ENCODE results near the gene MOB1B. TPM values are rescaled to one million over a fixed set of nuclear protein-coding genes. Genes with fewer than 3 reads are reported as not detected.
A peak's percentile ranks its signal among the peaks of the same experiment; 100 is the strongest.

MOB1B gene
- total RNA-seq, 1 donor from 2014 or later: 8.4 TPM

- no peak for TF ChIP-seq CTCF (IDR thresholded peaks at IDR 0.05; ENCODE audit: insufficient read depth, low read length, severe bottlenecking)
- FAIRE-seq (no peak), DNase-seq (ENCODE audit: low read depth) (no peak)
- H3K36me3 ChIP-seq (ENCODE audit: control insufficient read depth, insufficient read depth, low read length): no peaks in the 10 kb centered on the region
- H3K27me3 ChIP-seq (ENCODE audit: control insufficient read depth, insufficient read depth, low read length): no peaks in the 10 kb centered on the region
- H3K4me3 ChIP-seq (ENCODE audit: low read depth, low read length): no peak overlapping the region
Measured at GRCh38 chr4:70946939-70947338, 44.8 kb downstream of the MOB1B start.

DNA sequence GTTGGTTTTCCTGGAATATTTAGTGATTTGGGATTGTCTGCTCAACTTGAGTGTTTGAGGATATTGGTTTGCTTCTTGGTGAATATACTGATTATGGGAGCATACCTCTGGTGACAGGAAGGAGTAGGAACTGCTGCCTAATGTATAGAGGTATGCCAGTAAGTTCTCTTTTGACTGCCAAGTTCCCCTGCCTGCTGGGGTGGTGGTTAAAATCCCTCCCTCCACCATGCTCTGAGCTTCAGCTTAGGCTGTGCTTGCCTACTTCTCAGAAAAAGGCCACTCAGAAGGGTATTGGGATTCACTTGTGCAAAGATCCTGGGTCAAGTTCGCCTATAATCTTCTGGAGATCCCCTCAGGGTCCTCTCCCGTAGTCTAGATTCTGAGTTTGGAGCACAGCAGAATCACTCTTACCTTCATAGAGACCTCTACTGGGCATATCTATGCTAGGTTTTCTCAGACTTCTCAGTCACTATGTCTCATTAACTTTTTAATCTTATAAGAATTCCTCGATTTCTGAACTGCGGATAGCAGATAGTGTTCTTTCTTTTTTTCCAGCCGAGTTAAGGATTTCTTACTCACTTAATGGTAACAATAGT is 46.6 kb downstream of the MOB1B start:
- TF ChIP-seq CTCF (IDR thresholded peaks at IDR 0.05; ENCODE audit: insufficient read depth, low read length, severe bottlenecking): no peak
- no peak for FAIRE-seq
- Histone ChIP-seq H3K27me3 (ENCODE audit: control insufficient read depth, insufficient read depth, low read length) (no peaks in the 10 kb centered on the region), H3K4me3 (ENCODE audit: low read depth, low read length) (no peak overlapping the region), H3K36me3 (ENCODE audit: control insufficient read depth, insufficient read depth, low read length) (no peaks in the 10 kb centered on the region)
- no peak for DNase-seq (ENCODE audit: low read depth)

GRCh38 chr4:70954032-70954431 is 51.9 kb downstream of the MOB1B start:
- no peak for TF ChIP-seq CTCF (IDR thresholded peaks at IDR 0.05; ENCODE audit: insufficient read depth, low read length, severe bottlenecking)
- H3K36me3 ChIP-seq (ENCODE audit: control insufficient read depth, insufficient read depth, low read length): no peaks in the 10 kb centered on the region
- no peaks in the 10 kb centered on the region for H3K27me3 ChIP-seq (ENCODE audit: control insufficient read depth, insufficient read depth, low read length)
- FAIRE-seq: no peak
- DNase-seq (ENCODE audit: low read depth): no peak
- H3K4me3 ChIP-seq (ENCODE audit: low read depth, low read length): no peak overlapping the region

DNA sequence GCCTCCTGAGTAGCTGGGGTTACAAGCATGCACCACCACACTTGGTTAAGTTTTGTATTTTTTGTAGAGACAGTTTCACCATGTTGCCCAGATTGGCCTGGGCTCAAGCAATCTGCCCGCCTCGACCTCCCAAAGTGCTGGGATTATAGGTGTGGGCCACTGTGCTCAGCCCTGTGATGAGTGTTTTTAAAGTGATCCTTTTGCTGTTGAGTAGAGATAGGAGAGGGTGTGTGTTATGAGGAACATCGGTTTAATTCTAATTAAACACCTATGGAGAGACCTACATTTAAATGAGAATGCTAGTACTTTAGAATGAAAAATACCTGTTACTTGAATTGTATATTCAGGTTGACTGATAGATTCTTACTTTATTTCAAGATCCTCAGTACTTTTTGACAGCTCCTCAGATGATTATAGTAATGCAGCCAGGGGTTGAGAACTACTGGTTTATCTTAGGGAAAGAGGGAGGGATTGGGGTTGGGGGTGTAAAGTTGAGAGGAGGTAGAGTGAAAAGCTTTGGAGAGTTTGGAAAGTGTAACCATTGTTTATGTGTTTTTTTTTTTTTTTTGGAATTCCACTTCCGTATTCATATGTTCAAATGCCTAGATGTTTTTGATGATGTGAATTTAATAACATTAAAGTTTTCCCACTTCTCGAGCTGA is 54.5 kb downstream of the MOB1B start:
- DNase-seq (ENCODE audit: low read depth): no peak
- TF ChIP-seq CTCF (IDR thresholded peaks at IDR 0.05; ENCODE audit: insufficient read depth, low read length, severe bottlenecking): no peak
- Histone ChIP-seq H3K4me3 (ENCODE audit: low read depth, low read length) (no peak overlapping the region), H3K27me3 (ENCODE audit: control insufficient read depth, insufficient read depth, low read length) (no peaks in the 10 kb centered on the region), H3K36me3 (ENCODE audit: control insufficient read depth, insufficient read depth, low read length) (peaks cover 1% of the 10 kb centered on the region)
- FAIRE-seq: no peak

DNA sequence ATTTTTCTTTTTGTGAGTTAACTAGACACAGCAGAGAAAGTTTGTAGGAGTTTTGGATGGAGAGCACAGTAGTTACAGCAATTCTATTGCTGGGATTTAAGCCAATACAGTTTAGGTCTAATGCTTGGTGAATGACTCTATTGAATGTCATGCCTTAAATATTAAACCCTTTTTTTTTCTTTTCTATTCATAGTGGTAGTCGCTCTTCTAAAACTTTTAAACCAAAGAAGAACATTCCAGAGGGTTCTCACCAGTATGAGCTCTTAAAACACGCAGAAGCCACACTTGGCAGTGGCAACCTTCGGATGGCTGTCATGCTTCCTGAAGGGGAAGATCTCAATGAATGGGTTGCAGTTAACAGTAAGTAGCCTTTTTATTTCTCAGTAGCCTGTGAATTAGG is 56.5 kb downstream of the MOB1B start:
- no peaks in the 10 kb centered on the region for H3K27me3 ChIP-seq (ENCODE audit: control insufficient read depth, insufficient read depth, low read length)
- no peak overlapping the region for H3K4me3 ChIP-seq (ENCODE audit: low read depth, low read length)
- peaks cover 1% of the 10 kb centered on the region for H3K36me3 ChIP-seq (ENCODE audit: control insufficient read depth, insufficient read depth, low read length)
- no peak for TF ChIP-seq CTCF (IDR thresholded peaks at IDR 0.05; ENCODE audit: insufficient read depth, low read length, severe bottlenecking)
- FAIRE-seq: no peak
- DNase-seq (ENCODE audit: low read depth): no peak

DNA sequence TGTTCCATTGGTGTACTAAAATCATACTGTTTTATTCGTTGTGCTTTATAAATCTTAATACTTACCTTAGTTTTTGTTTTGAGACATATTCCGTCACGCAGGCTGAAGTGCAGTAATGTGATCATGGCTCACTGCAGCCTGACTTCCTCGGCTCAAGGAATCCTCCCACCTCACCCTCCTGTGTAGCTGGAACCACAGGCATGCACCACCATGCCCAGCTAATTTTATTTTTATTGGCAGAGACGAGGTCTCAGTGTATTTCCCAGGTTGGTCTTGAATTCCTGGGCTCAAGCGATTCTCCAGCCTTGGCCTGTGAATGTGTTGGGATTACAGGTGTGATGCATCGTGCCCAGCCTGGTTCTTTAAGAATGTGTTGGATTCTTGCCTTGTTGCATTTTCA is 66.9 kb downstream of the MOB1B start:
- peak; percentile 12 for DNase-seq (ENCODE audit: low read depth)

More for the DNA sequence above, 66.9 kb downstream of the MOB1B start:
- no peak for TF ChIP-seq CTCF (IDR thresholded peaks at IDR 0.05; ENCODE audit: insufficient read depth, low read length, severe bottlenecking)
- no peak for FAIRE-seq
- Histone ChIP-seq H3K27me3 (ENCODE audit: control insufficient read depth, insufficient read depth, low read length) (no peaks in the 10 kb centered on the region), H3K36me3 (ENCODE audit: control insufficient read depth, insufficient read depth, low read length) (no peaks in the 10 kb centered on the region), H3K4me3 (ENCODE audit: low read depth, low read length) (no peak overlapping the region)

Data from bronchial epithelial cell (primary cell).